PFSK-1 (cell line): Measurements from ENCODE around the gene MAPT.

Experiments used
- FOXP2 ChIP-seq: optimal IDR thresholded peaks from 2 replicates; pipeline ENCODE3; 2011; ENCODE audit warnings: borderline replicate concordance, control low read depth, inconsistent platforms; ENCODE audit not compliant: insufficient read depth; ENCODE audit errors: extremely low read length, extremely low read depth
- POLR2AphosphoS5 ChIP-seq: IDR thresholded peaks from 2 replicates; pipeline ENCODE4 v1.6.1; 2012; ENCODE audit warnings: low read depth, mild to moderate bottlenecking, control low read depth, low read length, moderate library complexity
- REST ChIP-seq, 2 experiments: IDR thresholded peaks; 2 replicates each; pipeline versions ENCODE4 v1.6.1 to v1.8.0; 2011 to 2012; ENCODE audit warnings: low read depth in 2 of 2, low read length in 2 of 2, control low read depth in 1 of 2, inconsistent platforms in 1 of 2, mild to moderate bottlenecking in 1 of 2, moderate library complexity in 1 of 2; ENCODE audit not compliant: insufficient read depth in 1 of 2
- SIN3A ChIP-seq: IDR thresholded peaks from 2 replicates; pipeline ENCODE4 v1.6.1; 2012; ENCODE audit warnings: mild to moderate bottlenecking, low read length, moderate library complexity, borderline replicate concordance; ENCODE audit not compliant: insufficient read depth
- TAF1 ChIP-seq: IDR thresholded peaks from 2 replicates; pipeline ENCODE4 v1.6.1; 2012; ENCODE audit warnings: low read length, control low read depth, borderline replicate concordance; ENCODE audit not compliant: insufficient read depth

Gene MAPT

GRCh38 chr17:45850011-45850410 is 44.3 kb upstream of the MAPT start:
- TF ChIP-seq SIN3A = no peak
- TF ChIP-seq REST (IDR thresholded peaks at IDR 0.05; ENCODE audit: insufficient read depth in 1 of 2, low read depth in 2 of 2, low read length in 2 of 2) = no peak
- no peak for TF ChIP-seq TAF1
- no peak for TF ChIP-seq FOXP2
- TF ChIP-seq POLR2AphosphoS5 = no peak

GRCh38 chr17:45850468-45850867 is 43.9 kb upstream of the MAPT start:
- TF ChIP-seq TAF1 (no peak), FOXP2 (no peak), SIN3A (no peak)

- no peak for TF ChIP-seq TAF1
- TF ChIP-seq POLR2AphosphoS5 = no peak
- no peak for TF ChIP-seq REST (IDR thresholded peaks at IDR 0.05; ENCODE audit: insufficient read depth in 1 of 2, low read depth in 2 of 2, low read length in 2 of 2)
- no peak for TF ChIP-seq FOXP2
- no peak for TF ChIP-seq SIN3A
Observed at GRCh38 chr17:45851022-45851421, 43.3 kb upstream of the MAPT start.

GRCh38 chr17:45851464-45851863 is 42.9 kb upstream of the MAPT start:
- no peak for TF ChIP-seq POLR2AphosphoS5
- no peak for TF ChIP-seq SIN3A
- no peak for TF ChIP-seq REST (IDR thresholded peaks at IDR 0.05; ENCODE audit: insufficient read depth in 1 of 2, low read depth in 2 of 2, low read length in 2 of 2)
- no peak for TF ChIP-seq TAF1
- TF ChIP-seq FOXP2 = no peak

- TF ChIP-seq FOXP2 = no peak
- no peak for TF ChIP-seq REST (IDR thresholded peaks at IDR 0.05; ENCODE audit: insufficient read depth in 1 of 2, low read depth in 2 of 2, low read length in 2 of 2)
- TF ChIP-seq POLR2AphosphoS5 = no peak
- no peak for TF ChIP-seq SIN3A
- no peak for TF ChIP-seq TAF1
Observed at GRCh38 chr17:45851873-45852272, 42.5 kb upstream of the MAPT start.
